ENCODE results near the gene ZNF516.

DNA sequence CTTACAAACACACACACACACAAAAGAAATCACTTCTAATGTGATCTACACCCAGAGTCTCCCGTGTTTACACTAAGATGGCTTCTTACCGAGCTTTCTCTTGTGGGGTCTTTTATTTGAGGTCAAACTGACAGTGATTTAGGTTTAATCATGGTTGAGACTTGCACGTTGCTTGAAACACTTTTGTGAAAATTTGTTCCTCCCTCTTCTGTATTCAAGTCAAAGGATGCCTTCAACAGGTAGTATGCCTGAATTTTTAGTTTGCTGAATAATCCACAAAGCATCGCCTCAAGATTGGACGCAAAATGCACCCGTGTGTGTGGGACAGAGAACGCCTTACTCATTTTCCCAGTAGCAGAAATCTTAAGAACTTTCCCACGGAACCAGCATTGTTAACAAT is 4.0 kb upstream of the ZNF516 start:
- TF ChIP-seq, protein P1, sequence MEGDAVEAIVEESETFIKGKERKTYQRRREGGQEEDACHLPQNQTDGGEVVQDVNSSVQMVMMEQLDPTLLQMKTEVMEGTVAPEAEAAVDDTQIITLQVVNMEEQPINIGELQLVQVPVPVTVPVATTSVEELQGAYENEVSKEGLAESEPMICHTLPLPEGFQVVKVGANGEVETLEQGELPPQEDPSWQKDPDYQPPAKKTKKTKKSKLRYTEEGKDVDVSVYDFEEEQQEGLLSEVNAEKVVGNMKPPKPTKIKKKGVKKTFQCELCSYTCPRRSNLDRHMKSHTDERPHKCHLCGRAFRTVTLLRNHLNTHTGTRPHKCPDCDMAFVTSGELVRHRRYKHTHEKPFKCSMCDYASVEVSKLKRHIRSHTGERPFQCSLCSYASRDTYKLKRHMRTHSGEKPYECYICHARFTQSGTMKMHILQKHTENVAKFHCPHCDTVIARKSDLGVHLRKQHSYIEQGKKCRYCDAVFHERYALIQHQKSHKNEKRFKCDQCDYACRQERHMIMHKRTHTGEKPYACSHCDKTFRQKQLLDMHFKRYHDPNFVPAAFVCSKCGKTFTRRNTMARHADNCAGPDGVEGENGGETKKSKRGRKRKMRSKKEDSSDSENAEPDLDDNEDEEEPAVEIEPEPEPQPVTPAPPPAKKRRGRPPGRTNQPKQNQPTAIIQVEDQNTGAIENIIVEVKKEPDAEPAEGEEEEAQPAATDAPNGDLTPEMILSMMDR (IDR thresholded peaks at IDR 0.05) = no peak
- no peak for TF ChIP-seq POLR2A (IDR thresholded peaks at IDR 0.05)
- TF ChIP-seq POLR2AphosphoS5 (IDR thresholded peaks at IDR 0.05) = no peak
